GM19043 (cell line): Measurements from ENCODE around the gene PIBF1.
"Not testable (repeated sequence)": the region's sequence is repeated elsewhere in the genome, so short reads cannot be mapped to it uniquely, and the experiment has no call there.

Source experiments
- ATAC-seq: cut with Tn5 transposase; IDR thresholded peaks from one replicate; pipeline ENCODE4 v1.9.1; 2021; ENCODE audit warnings: low read depth; ENCODE audit not compliant: unreplicated experiment

The PIBF1 gene

DNA sequence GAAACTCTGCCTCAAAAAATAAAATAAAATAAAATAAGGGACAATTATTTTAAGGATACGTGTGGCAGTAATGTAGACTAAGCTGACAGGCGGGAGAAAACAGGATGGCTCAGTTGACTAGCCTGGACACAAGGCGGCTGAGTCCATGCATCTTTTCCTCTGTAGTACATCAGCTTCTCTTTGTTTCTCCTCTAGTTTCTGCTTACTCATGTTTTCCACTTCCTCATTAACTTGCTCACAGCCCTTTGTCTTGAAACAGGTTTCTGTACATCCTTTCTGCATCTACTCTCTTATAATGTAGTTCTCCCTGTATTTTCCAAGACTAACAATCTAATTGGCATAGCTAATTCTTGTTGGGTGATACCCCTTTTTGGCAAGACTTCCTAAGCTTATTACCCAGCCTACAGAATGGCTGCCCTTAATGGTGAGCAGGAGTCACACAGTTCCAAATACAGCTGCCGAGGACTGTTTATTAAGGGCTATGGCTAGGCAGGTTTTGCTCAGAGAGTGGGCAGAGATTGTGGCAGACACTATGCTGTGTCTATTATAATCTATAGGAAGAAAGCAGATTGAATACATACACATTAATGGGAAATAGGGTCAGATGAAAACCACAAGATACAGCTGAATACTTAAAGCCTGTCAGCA, 218.2 kb downstream of the PIBF1 start:
- peak; percentile 75 for ATAC-seq

DNA sequence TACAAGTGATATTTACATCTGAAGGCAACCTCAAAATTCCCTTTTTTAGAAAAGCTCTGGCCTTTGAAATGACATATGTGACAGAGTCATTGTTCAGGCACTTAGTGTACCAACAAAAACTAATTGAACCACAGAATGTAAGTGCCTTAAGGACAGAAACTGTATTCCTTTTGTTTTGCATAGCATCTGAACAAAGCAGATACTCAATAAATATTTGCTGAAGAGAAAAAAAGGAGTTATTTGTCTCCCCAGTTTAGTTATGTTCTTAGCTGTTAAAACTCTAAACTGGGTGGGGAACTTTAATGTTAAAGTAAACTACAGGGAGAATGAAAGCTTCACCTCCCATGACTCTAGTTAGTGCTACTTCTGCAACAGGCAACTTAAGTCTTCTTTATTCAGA, 220.0 kb downstream of the PIBF1 start:
- ATAC-seq: no peak

DNA sequence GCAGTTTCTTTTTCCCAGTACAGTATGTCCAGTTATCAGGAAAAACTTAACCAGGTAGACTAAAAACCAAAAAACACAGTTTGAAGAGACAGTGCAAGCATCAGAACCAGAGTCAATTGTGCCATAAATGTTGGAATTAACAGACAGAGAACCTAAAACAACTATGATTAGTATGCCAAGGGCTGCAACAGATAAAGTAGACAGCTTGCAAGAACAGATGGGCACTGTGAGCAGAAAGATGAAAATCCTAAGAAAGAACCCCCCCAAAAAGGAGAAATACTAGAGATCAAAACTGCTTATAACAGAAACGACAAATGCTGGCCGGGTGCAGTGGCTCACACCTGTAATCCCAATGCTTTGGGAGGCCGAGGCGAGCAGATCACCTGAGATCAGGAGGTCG, 229.8 kb downstream of the PIBF1 start:
- ATAC-seq: no peak

DNA sequence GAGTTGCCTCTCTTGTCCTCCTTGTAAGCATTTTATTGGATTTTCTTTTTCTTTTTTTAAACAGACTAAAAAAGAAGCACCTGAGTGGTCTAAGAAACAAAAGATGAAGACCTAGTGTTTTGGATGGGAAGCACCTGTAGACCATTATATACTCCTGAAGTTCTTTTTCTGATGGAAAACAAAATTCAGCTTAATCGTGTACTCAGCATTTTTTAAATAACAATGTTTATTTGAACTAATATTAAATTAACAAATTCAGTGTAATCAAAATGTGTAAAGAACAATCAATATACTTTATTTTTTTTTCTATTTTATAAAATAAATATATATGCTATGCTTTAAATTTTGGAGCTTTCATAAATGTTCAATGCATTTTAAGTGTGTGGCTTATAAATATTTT, 233.9 kb downstream of the PIBF1 start:
- ATAC-seq: no peak

DNA sequence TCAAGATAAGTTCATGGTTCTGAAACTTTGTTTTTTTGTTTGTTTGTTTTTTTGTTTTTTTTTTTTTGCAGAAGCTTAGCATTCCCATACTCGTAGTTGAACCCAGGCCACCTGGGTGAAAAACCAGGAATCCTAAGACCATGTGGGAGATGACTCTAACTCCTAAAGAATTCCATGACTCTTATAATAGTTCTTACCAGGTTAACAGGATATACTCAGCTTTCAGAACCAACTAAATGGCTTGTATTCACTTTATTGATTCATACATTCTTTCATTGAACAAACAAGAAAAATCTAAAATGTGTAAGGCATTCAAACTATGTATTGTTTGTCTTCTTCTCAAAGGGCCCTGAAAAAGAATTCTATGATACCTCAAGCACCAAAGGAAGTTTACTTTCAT, 236.4 kb downstream of the PIBF1 start:
- ATAC-seq: no peak

DNA sequence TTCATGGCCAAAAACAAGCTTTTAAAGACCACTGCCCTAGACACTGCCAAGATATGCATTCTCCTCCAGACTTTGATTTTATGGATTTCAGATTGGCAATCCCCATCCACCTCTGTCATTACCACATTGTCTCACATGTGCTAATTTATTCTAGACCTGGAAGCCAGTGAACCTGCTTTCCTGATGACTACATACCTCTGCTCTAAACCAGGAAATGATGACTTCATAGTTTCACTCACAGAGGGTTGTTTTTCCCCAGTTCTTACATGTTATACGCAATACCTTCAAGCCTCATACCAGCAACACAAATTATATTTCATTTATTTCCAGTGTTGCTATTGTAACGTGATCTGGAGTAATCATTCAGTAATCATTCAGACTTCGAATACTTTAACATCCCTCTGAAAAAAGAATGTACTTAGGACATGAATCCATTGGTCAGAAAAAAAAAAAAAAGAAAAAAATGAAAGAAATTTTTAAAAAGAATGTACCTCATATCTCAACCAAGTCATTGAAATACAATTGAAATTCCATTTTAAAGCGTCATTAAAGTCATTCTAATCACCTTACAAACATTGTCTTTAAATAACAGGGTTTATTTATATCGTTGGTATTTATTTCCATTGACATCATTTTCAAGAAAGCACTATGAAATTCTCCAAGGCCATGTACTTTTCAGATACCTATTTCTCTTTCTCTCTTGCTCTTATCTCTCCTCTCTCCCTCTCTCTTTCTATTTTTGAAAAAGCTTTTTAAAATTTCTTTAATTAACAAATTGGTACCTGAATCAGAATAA, 243.5 kb downstream of the PIBF1 start:
- ATAC-seq: no peak

DNA sequence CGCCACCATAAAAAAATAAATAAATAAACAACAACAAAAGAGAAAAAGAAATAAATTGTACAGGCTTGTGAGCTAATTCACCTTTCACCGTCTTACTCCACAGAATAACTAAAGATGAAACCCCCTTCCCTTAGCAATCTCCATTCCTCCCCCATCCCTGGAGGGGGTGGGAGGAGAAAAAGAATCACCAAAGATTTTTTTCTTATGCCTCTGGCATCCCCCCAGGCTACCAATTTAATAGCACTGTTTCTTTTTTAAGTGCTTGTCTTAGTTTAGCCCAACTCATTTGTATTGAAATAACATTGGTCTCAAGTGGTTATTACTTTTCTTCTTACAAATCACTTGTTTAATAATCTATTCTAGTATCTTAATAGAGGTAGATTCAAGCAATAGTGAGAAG, 253.0 kb downstream of the PIBF1 start:
- ATAC-seq: no peak

DNA sequence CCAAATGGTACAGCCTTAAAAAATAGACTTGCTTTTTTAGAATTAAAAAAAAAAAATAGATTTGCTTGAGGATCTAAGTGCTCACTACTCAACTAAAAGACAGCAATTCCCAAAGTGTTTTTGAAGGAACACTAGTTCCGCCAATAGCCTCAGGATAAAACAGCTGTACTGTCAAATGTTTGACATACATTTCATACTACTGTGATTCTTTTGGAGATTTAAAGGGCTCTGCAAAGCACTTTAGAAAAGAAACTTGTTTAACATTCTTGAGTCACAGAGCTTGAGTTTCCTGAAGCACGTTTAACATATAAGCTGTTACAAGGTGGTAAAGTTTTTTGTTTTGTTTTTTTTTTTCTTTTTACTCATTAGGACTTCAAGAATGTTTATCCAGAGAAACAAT, 253.7 kb downstream of the PIBF1 start:
- ATAC-seq: no peak

DNA sequence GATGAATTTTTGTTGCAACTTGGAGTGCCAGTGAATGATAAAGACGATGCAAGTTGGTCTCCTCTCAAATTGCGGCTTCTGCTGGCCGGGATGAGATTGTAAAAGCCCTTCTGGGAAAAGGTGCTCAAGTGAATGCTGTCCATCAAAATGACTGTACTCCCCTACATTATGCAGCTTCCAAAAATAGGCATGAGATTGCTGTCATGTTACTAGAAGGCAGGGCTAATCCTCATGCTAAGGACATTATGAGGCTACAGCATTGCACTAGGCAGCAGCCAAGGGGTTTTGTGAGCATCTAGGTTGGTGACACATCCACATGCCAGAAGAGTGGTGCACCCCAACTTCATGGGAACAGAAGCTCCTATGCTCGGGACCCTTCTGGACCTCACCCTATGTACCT, 254.6 kb downstream of the PIBF1 start:
- no peak for ATAC-seq

DNA sequence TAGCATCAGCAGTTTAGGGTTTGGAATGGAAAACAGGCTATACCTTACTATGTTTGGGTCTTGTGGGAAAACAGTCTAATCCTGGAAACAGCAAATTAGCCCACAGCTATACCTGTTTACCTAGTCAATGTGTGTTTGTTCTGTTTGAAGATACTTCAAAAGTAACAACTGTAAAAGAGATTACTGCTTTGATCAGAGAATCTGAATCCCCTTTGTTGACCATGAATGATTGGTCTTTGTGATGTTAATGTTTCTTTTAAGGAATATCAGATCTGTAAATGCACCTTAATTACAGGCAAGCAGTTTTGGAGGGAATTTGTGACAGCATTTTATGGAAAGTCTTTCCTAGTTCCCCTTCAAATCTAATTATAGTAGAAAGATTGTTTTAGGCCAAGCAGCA, 256.1 kb downstream of the PIBF1 start:
- ATAC-seq: no peak

DNA sequence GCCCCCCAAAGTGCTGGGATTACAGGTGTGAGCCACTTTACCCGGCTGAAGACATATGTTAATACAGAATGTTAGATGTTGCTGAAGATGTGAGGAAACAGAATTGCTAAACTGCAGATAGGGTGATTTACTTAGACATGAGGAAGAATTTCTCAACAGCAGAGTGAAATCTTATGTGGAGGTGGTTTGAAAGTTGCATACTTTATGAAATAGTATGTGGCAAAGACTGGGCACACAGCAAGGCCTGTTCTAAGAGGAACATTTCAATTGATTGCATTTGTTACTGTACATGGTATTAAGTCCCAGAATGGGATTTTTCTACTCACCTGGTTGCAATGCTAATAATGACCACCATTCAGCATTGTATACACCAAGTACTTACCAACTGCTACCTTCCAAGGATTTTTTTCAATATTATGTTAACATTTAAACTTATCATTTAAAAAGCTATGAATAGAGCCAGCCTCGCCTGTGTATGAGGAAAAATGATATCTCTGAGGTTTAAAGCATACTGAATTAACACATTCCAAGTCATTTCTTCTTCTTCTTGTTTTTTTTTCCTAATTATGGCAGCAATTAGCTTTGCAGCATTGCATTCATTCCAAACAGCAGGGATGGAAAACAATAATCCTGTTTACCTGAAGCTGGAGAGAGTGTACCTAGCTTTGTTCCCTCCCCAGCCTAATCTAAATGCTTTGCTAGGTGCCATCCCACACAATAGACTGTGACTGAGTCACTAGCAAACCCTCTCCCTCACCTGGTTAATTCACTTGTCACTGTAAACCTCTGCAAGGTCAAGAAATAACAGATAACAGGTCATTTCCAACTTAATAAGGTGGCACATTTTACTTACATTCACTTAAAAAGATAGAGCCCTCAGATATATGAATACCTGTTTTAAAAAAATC, 257.5 kb downstream of the PIBF1 start:
- ATAC-seq: no peak

DNA sequence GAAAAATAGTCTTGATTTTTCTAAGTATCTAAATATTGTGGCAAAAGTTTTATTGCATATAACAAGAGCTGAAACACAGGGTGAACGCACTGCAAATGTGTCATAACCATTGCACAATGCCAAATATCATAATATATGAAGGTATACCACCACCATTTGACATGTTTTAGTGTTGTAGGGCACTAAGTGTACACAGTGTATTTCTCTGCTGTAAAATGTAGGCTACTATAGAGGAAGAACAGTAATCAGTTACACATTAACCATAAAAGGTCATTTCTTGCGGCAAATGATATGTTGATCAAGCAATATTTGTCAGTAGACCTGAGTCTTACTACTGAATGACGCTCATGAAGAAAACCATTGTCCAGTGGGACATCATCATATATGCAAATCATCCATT, 258.6 kb downstream of the PIBF1 start:
- ATAC-seq: no peak

DNA sequence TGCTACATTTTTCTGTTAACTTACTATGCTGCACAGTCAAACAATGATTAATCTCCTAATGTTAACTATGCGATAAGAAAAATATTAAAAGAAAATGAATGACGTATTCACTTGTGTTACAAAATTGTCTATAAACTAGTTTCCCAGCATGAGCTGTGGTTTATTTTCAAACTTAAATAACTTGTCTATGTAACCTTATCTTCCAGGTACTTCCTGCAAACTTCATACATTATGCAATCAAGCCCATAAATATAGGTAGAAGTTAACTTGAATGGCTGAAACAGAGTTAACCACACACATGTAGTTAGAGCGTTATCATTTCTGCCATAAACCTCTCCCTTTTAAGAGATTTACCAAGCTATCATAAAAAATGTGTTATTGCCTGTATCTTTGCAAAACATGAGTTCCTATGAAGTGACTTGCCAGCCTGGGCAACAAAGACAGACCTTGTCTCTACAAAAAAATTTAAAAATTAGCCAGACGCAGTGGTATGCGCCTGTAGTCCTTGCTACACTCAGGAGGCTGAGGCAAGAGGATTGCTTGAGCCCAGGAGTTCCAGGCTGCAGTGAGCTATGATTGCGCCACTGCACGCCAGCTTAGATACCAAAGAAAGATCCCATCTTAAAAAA, 259.1 kb downstream of the PIBF1 start:
- no peak for ATAC-seq

DNA sequence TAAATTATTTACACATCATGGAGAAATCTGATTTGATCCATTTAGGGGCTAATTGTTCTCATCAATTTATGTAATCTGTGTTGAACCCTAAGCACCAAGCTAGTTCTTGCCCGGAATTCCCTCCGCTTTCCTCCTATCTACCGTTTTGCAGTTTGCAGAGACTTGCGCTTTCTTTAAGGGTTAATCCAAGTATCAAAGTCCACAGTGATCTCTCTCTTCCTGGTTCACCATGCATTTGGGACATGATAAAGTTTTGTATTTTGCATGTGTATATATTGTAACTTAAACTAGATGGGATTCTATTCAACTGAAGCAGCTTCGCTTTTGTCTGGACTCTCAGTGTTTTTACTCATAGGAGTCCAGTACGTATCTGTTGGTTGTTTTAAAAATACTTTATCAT, 263.1 kb downstream of the PIBF1 start:
- ATAC-seq: no peak

DNA sequence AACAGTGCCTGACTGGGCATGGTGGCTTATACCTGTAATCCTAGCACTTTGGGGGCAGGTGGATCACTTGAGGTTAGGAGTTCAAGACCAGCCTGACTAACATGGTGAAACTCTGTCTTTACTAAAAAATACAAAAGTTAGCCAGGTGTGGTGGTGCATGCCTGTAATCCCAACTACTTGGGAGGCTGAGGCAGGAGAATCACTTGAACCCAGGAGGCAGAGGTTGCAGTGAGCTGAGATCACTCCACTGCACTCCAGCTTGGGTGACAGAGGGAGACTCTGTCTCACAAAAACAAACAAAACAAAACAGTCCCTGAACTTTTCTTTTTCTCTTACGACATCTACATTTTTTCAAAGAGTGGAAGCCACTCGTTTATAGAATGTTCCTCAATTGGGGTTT, 266.7 kb downstream of the PIBF1 start:
- ATAC-seq: not testable (repeated sequence)

DNA sequence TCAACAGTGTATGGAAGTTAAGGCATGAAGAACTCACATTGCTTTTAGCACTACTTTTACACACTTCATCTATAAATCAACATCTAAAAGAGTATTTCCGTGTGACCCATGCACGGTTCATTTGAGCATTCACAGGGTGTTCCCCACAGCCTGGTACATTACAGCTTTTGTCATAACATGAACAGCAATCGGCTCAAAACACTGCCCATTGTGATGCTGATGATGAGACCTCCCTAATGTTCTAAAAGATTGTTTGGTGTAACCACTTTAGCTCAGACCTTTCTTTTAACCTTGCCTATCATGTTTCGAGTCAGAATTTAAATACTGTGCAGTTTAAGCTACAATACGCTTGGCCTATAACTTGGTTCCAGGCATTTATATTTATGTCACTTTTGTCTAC, 272.8 kb downstream of the PIBF1 start:
- ATAC-seq: no peak

DNA sequence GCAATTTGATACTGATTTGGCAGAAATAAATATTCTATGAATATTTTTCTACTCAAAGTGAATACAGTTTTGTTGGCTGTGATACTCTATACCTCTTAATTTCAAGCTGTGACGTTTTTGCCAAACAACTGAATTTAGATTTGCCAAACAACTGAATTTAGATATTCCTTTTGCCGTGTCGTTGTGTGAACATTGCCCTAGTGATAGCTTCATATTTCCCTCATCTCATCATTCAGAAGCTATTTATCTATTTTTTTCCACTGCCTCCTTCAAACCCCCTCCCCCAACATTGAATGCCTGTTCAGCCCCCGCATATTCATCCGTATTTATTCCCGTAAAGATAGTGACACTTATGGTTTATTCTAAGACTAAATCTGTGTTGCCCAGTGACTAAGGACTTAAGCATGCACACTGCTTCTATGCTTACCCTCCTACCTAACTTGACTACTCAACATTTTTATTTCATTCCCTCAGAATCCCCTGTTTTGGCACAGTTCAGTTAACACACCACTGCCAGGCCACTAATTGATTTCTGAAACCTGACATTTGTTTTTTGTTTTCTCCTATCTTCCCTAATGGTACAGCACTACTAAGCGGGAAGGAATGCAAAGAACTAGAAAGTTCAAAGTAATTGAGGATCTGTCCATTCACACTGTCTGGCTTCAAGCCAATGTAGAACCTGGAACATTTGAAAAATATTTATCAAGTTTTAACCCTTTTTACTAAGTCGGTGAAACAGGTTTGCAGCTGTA, 274.1 kb downstream of the PIBF1 start:
- no peak for ATAC-seq

DNA sequence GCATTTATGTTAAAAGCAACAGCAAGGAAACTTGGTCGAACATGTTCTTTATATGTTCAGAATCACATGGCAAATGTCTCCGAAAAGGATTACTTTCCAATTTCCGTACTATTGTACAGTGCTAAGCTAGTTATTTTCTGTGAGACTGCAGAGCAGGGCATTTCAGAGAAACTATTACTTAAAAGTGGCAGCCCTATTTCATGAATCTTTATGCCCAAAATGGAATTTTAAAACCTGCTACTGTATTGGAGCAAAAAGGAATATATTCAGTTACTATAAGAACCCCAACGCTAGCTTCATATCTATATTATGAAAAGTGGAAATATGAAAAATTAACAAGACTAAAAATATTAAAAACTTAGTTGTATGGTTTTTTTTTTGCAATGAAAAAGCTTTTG, 274.6 kb downstream of the PIBF1 start:
- ATAC-seq: no peak

DNA sequence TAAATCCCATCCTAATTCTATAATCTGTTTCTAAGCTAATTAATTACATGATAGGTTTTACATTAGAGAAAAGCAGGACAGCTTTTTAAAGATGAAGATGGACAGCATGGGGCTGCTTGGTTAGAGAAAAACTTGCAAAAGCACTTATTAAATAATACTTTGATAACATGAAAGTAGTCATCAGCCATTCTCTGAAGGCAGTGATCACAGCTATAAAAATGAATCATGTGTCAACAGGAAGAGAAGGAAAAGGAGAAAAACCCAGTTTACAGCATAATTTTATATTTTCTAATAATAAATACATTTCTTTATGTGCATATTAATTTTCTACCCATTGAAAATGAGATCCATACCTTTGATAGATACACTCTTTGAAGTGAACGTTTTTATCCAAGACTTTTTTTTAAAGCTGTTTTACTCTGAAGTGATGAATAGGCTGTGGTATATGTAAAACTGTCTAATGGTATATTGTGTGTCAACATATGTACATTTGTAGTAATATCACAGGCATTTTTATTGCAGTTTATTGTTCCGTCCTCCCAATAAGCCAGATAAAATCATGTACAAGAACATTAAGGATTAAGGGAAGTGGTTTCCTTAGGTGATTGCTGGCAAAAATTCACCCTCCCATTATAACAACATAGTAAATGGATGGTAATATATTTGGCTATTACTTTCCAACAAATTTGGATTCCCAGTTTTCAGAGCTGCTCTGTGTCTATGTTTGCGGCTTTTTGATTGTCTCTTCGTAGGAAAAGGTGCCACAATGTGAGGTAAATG, 275.5 kb downstream of the PIBF1 start:
- no peak for ATAC-seq

DNA sequence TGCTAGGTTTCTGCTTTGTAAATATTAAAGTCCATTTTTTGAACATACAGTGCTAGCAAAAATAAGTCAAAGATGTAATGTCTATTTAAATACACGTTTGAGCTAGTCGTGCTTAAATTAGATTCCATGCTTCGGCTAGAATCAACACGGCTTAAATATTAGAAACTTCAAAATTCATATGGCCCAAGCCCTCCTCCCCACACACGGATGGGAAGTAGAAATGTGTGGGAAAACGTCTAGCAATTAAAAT, 276.1 kb downstream of the PIBF1 start:
- no peak for ATAC-seq
